ENCODE results near the gene MXI1. TPM values are rescaled to one million over a fixed set of nuclear protein-coding genes. Genes with fewer than 3 reads are reported as not detected.

MXI1 gene
- total RNA-seq, 1 donor, result 8.2 TPM

DNA sequence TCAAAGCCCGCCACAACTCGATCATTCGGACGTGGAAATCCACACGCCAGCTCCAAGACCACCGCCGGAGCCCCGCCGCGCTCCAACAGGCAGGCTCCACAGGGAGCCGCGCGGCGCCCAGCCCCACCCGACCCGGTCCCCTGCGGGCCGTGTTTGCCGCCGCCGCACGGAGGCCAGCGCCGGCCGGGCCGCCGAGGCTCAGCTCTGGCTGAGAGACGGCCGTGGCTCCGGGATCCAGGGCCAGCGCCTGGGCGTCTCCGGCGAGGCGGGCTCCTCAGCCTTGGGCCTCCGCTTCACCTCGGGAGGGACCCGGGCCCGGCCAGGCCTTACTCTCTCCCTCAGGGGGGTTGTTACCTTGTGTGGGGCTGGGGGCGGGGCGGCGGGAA lies 97.0 kb downstream of the MXI1 start:
- TF ChIP-seq CTCF (IDR thresholded peaks at IDR 0.05; ENCODE audit: insufficient read depth, low read depth, low read length), result no peak
- peak; percentile 18 for DNase-seq (ENCODE audit: low read depth)
- H3K4me3 ChIP-seq (ENCODE audit: low read depth, low read length), result peak overlapping the region; percentile 94

DNA sequence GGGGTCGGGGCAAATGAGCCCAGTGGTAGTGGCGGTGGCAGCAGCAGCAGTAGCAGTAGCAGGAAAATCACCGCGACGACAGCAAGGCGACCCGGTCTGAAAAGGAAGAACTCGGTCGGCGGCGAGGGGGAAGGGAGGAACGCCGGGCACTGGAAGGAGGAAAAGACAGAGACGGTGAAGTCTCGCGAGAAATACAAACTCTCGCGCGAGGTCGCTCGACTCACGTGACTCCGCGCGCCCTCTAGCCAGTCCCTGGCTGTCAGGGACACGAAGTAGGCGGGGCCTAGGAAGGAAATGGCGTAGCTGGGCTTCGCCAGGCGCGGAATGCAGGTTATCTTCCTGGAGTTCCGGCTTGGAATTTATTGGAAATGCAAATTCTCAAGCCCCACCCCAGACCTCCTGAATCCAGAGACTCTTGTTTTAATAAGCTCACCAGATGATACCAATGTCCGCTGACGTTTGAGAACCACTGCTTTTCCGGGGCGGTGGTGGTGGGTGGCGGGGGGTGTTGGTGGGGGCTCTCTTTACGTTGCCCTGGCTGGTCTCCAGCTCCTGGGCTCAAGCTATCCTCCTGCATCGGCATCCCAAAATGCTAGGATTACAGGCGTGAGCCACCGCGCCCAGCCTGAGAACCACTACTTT lies 97.5 kb downstream of the MXI1 start, which contains the start of gene SMNDC1:
Gene SMNDC1, minus strand, starts transcription at position 141 of the 642 bp plus-strand sequence. CDS start 1,333 bp downstream, outside the sequence.
- peak; percentile 99 for DNase-seq (ENCODE audit: low read depth)
- TF ChIP-seq CTCF (IDR thresholded peaks at IDR 0.05; ENCODE audit: insufficient read depth, low read depth, low read length), result no peak
- peak within 1 kb of the TSS; percentile 94 for H3K4me3 ChIP-seq (ENCODE audit: low read depth, low read length)

GRCh38 chr10:110305767-110306451 lies 98.5 kb downstream of the MXI1 start:
- peak overlapping the region; percentile 94 for H3K4me3 ChIP-seq (ENCODE audit: low read depth, low read length)
- peak; percentile 65 for TF ChIP-seq CTCF (IDR thresholded peaks at IDR 0.05; ENCODE audit: insufficient read depth, low read depth, low read length)
- DNase-seq (ENCODE audit: low read depth), result peak; percentile 89

DNA sequence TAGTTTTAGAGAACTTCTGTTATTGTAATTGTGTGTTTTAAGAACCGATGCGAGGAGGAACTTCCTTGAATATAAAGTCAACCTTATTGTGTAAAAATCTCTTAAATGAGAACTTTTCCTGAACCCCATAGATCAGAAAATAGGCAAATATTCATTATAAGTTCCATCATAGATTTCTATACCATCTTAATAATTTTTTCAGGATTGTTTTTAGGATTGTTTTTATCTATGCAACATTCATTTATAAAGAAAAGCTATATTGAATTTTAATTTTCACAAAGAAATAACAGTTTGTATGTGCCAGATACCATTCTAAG lies 99.0 kb downstream of the MXI1 start:
- DNase-seq (ENCODE audit: low read depth), result no peak
- no peak for TF ChIP-seq CTCF (IDR thresholded peaks at IDR 0.05; ENCODE audit: insufficient read depth, low read depth, low read length)
- H3K4me3 ChIP-seq (ENCODE audit: low read depth, low read length), result no peak overlapping the region

- H3K4me3 ChIP-seq (ENCODE audit: low read depth, low read length), result no peak overlapping the region
- DNase-seq (ENCODE audit: low read depth), result no peak
- no peak for TF ChIP-seq CTCF (IDR thresholded peaks at IDR 0.05; ENCODE audit: insufficient read depth, low read depth, low read length)
Observed at GRCh38 chr10:110307805-110308204, 100.4 kb downstream of the MXI1 start.

DNA sequence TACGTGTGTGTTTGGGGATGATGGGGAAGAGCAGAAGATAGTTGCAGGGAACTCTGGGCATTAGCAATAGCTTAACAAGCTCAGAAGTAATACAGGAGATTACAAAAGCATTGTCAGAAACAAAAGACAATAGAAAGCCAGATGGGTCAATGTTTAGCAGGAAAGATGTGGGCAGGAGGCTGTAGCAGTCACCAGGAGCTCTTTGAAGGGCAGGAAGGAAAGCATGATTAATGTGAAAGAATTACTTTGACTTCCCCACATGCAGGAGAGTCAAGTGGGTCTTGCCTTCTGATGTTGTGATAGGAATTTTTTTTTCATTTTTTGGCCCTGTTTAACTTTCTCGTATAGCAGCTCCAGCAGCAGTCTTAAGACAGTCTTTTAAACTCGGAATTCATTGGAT lies 103.3 kb downstream of the MXI1 start:
- H3K4me3 ChIP-seq (ENCODE audit: low read depth, low read length), result no peak overlapping the region
- no peak for DNase-seq (ENCODE audit: low read depth)
- no peak for TF ChIP-seq CTCF (IDR thresholded peaks at IDR 0.05; ENCODE audit: insufficient read depth, low read depth, low read length)
